ENCODE measurements around the gene CTTNBP2.

GRCh38 chr7:117809958-117810357, 63.3 kb downstream of the CTTNBP2 start:
- TF ChIP-seq CTCF (IDR thresholded peaks at IDR 0.05) (no peak), POLR2A (IDR thresholded peaks at IDR 0.05) (no peak)

Data from thyroid gland (tissue), 4 donors.